HL-60 (cell line): ENCODE measurements around the gene CYREN.

ENCODE experiments used
- POLR2AphosphoS5 ChIP-seq: IDR thresholded peaks from 2 replicates; pipeline ENCODE4 v1.6.1; 2012; ENCODE audit warnings: low read depth
- TF ChIP-seq, protein P1 (sequence below): IDR thresholded peaks from one replicate; pipeline ENCODE4 v1.5.1; 2011; ENCODE audit warnings: low read length, control low read depth, inconsistent platforms; ENCODE audit not compliant: insufficient read depth
- TF ChIP-seq, protein P2 (sequence below): IDR thresholded peaks from 2 replicates; pipeline ENCODE4 v1.6.1; 2012; ENCODE audit warnings: low read depth; ENCODE audit not compliant: insufficient replicate concordance

DNA sequence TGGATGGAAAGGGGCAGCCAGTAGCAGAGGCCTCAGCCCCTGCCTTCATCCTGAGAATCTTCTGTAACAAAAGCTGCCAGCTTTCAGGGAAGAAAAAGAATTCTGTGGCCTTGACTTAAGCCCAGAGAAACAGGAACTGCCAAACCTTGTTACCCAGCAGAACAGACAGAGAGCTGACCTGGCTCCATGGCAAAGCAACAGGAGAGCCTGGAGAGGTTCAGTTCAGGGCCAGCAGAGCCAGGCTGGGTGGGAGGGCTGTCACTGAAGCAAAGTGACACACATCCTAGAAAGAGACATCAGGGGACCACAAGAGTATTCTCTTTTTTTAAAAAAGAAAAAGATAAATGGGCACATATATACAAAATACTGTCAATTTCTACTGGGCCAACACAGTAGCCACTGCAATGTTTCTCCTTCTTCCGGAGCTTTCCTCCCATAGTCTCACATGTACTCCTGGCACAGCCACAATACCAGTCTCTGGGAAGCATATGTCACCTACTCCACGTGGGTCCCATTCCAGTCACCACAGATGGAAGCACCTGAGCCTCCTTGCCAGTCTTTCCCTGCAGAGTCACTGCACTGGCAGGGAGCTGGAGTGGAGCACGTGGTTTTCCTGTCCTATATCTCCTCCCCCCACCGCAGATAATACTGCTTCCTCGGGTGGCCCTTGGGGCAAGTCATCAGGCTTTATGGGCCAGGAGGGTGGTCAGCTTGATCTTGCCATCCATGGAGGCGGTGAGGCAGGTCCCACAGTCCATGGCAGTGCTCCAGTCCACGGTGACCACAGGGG lies 15.2 kb upstream of the CYREN start:
- TF ChIP-seq, protein P1, sequence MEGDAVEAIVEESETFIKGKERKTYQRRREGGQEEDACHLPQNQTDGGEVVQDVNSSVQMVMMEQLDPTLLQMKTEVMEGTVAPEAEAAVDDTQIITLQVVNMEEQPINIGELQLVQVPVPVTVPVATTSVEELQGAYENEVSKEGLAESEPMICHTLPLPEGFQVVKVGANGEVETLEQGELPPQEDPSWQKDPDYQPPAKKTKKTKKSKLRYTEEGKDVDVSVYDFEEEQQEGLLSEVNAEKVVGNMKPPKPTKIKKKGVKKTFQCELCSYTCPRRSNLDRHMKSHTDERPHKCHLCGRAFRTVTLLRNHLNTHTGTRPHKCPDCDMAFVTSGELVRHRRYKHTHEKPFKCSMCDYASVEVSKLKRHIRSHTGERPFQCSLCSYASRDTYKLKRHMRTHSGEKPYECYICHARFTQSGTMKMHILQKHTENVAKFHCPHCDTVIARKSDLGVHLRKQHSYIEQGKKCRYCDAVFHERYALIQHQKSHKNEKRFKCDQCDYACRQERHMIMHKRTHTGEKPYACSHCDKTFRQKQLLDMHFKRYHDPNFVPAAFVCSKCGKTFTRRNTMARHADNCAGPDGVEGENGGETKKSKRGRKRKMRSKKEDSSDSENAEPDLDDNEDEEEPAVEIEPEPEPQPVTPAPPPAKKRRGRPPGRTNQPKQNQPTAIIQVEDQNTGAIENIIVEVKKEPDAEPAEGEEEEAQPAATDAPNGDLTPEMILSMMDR: no peak
- no peak for TF ChIP-seq POLR2AphosphoS5
- TF ChIP-seq, protein P2, sequence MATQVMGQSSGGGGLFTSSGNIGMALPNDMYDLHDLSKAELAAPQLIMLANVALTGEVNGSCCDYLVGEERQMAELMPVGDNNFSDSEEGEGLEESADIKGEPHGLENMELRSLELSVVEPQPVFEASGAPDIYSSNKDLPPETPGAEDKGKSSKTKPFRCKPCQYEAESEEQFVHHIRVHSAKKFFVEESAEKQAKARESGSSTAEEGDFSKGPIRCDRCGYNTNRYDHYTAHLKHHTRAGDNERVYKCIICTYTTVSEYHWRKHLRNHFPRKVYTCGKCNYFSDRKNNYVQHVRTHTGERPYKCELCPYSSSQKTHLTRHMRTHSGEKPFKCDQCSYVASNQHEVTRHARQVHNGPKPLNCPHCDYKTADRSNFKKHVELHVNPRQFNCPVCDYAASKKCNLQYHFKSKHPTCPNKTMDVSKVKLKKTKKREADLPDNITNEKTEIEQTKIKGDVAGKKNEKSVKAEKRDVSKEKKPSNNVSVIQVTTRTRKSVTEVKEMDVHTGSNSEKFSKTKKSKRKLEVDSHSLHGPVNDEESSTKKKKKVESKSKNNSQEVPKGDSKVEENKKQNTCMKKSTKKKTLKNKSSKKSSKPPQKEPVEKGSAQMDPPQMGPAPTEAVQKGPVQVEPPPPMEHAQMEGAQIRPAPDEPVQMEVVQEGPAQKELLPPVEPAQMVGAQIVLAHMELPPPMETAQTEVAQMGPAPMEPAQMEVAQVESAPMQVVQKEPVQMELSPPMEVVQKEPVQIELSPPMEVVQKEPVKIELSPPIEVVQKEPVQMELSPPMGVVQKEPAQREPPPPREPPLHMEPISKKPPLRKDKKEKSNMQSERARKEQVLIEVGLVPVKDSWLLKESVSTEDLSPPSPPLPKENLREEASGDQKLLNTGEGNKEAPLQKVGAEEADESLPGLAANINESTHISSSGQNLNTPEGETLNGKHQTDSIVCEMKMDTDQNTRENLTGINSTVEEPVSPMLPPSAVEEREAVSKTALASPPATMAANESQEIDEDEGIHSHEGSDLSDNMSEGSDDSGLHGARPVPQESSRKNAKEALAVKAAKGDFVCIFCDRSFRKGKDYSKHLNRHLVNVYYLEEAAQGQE: no peak
